NCI-H1092 treated with DMSO at 0.1 percent for 48 hours (cell line): ENCODE data around the gene ABL2.
"Not testable (repeated sequence)": the region's sequence is repeated elsewhere in the genome, so short reads cannot be mapped to it uniquely, and the experiment has no call there.

Experiments
- DNase-seq: peaks from one replicate; lab custom pipeline; 2025; lab: John Stamatoyannopoulos, UW

ABL2 gene

DNA sequence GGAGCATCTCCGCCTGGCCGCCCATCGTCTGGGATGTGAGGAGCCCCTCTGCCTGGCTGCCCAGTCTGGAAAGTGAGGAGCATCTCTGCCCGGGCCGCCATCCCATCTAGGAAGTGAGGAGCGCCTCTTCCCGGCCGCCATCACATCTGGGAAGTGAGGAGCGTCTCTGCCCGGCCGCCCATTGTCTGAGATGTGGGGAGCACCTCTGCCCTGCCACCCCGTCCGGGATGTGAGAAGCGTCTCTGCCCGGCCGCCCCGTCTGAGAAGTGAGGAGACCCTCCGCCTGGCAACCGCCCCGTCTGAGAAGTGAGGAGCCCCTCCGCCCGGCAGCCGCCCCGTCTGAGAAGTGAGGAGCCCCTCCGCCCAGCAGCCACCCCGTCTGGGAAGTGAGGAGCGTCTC lies 94.3 kb downstream of the ABL2 start:
- not testable (repeated sequence) for DNase-seq

DNA sequence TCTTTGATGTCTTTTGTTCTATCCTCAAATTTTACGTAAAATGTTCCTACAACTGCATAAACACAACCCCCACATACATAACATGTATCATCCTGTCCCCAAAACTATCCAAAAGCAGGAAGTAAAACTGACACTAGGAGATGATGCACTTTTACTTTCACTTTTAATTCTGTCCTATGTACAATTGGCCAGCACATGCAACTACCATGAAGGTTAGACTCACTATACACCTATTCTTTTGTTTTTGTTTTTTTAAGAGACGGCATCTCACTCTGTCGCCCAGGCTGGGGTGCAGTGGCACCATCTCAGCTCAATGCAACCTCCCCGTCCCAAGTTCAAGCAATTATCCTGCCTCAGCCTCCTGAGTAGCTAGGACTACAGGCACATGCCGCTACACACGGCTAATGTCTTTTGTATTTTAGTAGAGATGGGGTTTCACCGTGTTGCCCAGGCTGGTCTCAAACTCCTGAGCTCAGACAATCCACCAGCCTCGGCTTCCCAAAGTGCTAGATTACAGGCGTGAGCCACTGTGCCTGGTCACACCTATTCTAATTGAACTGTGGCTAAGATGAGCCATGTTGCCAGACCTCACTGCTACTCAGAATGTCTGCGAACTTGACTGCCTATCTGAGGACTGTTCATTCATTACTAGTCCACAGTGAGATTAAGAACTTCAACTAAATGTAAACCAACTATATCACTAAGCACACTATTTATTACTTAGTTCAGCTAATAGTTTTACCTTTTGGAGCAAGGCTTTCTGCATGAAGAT lies 99.6 kb downstream of the ABL2 start:
- no peak for DNase-seq

DNA sequence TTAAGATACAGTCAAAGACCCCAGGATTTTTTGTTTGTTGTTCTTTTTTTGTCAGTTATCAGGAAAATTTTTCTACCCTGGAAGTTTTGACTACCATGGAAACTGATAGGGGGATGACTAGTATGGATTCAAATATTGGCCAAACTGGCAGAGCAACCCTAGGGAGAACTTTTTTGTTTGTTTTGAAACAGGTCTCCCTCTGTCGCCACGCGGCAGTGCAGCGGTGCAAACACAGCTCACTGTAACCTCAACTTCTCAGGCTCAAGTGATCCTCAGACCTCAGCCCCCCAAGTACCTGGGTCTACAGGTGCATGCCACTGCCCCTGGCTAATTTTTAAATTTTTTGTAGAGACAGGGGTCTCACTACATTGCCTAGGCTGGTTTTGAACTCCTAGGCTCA lies 101.0 kb downstream of the ABL2 start:
- no peak for DNase-seq

DNA sequence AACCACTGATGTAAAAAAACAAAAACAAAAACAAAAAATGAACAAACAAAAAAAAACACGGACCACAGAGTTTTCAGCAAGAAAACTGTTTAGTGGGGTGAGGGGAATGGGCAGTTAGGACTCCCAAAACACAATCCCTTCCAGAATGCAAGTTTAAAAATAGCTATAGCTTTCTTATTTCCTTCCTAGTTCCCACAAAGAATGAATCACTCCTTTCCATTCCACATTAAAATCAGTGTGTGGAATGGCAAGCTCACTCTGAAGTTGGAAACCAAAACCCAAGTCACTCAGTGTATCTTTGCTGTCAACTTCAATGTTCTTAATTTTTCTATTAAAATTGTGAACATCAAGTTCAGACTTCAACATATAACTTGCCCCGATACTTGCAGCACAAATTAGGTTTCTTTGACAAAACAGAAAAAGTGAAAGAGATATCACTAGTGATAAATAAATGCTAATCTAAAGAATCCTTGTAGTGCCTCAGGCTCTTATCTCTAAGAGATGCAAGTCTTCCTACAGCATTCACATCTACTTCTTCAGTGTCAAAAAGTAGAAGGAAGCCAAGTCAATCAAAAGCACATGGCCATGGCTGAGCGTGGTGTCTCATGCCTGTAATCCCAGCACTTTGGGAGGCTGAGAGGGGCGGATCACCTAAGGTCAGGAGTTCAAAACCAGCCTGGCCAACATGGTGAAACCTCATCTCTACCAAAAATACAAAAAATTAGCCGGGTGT lies 102.1 kb downstream of the ABL2 start:
- no peak for DNase-seq

DNA sequence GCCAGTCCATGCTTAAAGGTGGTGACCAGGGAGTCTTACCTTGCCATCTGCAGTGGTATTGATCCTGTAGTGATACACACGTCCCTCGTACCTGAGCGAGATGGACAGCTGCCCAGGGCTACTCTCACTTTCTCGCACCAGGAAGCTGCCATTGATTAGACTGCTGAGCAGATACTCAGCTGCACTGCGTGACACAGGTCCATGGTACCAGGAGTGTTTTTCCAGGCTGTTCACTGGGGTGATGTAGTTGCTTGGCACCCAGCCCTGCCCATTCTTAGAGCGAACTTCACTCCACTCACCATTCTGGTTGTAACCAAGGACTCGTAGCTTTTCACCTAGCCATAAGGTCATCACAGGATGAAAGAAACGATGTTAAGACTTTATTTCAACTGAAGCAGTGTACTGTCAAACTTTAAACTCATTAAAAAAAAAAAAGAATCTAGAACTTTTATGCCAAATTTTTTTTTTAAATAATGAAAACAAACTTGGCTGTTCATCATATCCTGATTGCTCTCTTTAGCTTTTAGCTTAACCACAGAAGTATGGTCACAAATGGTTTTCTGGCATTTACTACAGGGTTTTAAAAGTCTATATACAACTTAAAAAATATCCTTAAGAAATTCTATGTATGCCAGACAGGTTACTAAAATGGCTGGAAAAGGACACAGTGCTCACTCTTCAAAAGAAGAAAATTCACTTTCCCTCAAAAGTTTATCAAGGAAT lies 103.0 kb downstream of the ABL2 start:
- no peak for DNase-seq

DNA sequence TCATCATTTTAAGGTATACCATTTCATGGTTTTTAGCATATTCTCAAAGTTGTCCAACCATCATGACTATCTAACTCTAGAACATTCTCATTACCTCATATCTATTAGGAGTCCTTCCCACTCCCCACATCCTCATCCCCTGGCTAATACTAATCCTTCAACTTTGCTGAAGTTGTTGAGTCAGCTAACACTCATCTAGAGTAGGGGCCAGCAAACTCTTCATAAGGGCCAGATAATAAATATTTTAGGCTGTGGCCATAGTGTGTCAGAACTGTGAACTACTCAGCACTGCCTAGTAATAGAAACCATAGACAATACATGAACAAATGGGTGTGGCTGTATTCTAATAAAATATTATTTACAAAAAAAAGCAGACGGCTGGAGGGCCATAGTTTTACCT lies 104.6 kb downstream of the ABL2 start:
- no peak for DNase-seq

DNA sequence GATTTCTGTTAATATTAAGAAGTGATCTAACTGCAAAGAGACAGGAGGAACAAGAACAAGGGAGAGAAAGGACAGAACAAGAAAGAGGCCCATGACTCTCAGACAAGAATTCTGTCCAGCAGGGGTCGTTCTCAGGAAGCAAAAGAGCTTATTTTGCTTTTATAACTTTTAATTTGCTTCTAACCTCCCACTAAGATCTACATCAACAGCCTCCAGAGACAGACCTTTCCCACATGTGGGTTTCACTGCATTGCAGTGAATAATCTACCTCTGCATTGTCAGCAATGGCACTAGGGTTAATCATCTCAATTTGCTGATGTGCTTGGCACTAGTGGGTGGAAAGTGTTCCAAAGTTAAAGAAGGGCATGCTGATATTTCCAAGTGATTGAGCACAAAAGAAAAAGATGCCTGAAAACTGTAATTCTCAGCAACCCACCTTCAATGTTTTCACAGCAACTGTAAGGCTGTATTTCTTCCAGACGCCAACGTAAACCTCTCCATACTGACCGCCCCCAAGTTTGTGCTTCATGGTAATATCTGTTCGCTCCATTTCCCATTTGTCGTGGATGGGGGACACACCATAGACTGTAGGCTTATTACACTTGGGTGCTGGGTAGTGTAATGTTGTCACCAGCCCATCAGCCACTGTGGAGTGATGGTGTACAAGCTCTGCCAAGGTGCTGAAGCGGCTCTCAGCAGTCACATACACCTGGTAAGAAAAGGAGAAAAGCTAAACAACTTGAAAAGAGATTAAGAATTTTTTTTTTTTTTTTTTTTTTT lies 108.1 kb downstream of the ABL2 start:
- no peak for DNase-seq

DNA sequence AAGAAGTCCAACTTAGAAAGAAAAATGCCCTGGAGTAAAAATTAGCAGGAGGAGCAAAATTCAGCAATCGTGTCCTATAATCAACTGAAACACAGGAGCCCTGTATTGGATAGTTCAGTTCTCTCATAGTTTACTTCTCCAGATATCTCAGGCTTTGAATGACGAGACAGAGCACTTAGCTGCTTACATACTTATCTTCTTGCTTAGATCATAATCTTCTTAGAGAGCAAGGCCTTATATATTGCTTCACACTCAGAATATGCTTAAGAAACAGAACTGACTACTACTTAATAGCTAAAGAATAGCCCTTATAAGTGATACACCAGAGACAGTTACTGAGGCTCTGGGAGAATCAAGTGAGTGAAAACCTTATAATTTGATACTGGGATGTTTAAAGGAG lies 108.7 kb downstream of the ABL2 start:
- no peak for DNase-seq

DNA sequence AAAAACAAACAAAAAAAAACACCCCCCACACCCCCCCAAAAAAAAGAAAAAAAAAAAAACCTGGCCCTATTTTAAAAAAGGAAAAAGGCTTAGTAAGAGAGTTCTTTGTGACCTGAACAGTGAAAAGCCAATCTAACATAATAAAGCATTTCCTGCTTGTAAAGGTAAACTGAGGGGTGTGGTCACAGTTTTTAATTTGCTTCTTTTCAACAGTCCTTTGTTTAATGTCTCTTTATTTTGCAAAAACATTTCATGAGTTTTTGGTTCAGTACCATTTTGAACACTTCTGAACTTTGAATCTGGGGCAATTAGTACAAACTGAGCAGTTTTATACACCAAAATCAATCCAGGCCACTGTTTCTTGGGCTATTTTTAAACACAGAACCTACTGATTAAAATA lies 110.0 kb downstream of the ABL2 start:
- no peak for DNase-seq

DNA sequence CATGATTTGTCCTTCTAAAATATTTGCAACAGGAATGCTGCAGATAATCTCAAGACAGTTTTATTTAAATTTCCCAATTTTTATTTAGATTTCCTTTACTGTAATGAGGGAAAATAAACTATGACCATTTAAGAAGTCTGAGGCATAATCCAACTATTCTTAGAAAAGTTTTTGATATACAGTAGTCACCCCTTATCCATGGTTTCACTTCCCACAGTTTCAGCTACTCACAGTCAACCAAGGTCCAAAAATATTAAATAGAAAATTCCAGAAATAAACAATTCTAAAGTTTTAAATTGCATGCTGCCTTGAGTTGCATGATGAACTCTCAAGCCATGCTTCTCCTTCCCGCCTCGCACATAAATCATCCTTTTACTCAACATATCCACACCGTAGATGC lies 114.3 kb downstream of the ABL2 start:
- DNase-seq, result no peak

DNA sequence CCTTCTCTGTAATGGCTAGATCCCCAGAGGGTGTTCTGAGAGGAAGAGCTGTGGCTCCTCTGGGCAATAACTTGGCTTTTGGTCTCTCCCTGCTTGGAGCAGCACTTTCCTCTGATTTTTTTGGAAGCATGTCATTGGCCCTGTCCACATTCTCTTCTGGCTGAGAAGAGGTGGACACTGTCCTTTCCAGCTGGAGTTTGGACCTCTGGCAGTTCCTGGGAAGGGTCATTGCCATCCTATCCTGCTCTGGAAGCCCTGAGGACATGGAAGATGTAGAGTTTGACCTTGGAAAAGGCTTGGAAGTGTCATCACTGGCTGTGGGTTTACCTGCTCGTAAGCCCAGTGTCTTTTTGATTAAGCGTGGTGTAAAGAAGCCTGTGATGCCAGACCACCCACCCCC lies 120.8 kb downstream of the ABL2 start:
- no peak for DNase-seq

DNA sequence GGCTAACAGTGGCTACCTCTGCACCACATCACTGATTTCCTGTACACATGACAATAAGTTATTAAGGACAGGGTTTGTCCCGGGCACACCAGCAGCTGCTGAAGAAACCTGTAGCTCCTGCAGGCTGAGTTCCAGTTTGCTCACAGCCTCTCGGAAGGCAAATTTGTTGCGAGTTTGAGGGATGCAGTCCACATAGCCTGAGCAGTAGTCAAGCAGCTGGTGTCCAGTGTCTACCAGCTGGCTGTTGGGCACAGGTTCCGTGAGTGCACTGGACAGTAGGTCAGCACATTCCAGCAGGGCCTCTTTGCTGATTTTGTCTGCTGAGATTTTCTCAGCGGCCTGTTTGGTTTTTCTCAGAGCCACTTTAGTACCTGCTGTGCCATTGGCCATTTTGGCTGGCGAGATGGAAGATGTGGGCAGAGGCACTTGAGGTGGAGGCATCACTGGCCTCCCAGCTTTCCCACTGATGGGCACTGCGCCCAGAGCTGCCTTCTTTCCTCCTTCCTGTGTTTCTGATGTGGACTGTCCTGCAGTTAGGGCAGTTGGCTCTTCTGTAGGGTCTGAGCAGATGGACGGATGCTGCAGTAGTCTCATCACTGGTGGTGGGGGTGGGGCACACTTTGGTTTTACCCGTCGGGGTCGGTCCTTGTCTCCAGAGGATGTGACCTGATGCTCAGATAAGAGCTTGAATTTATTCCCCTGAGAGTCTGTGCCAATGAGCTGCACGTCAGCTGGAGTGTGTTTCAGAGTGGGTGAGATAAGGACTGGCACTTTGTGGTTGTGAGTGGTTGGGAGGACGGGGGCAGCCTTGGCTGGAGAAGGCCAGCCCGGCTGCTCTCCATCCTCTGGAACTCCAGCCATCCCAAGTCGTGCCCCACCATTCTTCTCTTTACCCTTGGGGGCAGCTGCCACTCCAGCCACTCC lies 121.5 kb downstream of the ABL2 start:
- no peak for DNase-seq

DNA sequence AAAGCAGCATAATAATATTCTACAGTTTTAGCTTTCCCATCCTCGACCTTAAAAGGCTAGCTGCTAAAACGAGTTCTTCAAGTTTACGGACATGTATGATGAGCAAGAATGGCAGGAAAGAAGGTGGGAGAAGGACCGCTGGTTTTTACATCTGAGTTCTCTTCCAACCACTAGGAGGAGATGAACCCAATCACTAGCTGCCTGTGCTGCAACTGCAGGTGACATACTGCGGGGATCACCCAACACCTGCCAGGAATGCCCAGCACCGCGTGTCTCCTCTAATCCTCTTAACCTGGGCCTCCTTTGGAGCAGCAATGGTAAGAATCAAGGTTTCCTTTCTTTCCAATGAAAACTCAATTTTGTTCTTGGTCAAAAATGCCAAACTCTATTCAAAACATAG lies 124.1 kb downstream of the ABL2 start:
- no peak for DNase-seq

DNA sequence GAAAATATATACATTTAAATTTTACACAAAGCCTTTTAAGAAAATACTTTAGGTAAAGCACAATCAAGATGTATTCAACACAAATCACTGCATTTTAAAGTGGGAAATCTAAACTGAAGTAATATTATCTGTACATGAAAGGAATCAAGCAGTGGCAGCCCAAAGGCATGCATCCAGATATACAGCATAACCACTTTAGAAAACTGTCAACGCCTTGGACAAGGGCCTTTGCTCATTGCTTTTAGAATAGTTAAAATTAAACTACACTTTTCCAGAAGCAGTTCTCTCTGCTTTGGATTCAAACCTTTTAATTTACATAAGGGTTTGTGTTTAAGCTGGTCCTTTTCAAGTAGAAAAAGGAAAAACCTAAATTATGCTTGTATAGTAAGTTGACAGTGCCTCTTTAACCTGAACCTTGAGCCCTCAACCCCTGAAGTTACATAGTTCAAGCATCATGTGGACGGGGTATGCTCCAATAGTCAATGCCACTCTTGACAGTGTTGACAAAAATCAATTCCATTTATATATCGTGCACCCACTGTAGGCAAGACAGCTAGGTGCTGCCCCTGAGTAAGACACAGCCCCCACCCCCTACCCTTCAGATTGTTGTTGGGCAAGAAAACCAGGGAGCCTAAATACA lies 124.7 kb downstream of the ABL2 start:
- no peak for DNase-seq

DNA sequence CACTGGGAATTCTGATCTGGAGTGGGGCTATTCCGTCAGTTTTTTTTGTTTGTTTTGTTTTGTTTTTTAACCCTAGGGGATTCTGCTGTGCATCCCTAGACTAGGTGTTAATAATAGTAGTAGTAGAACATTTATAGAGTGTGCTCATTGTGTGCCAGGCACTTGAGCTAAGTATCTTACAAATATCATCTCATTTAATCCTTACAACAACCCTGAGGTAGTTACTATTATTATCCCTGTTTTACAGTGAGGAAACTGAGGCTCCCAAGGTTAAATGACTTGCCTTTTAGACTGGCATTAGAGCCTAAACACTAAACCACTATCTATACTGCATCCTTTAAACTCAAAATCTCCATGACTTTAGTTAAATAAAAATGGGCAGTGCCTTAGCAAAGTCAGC lies 125.5 kb downstream of the ABL2 start:
- DNase-seq, result no peak

DNA sequence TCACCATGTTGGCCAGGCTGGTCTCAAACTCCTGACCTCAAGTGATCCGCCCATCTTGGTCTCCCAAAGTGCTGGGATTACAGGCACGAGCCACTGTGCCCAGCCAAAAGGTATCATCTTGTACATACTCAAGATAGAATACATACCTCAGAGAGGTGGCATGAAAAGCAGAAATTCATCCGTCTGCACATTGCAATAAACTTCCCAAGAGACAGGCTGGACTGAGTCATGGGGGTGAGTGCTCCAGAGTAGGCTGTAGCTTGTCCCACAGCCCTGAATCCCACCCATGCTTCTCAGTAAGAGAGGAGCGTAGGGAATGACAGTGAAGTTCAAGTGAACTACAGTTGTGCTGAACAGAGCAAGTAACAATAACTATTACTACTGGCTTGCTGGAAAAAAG lies 127.9 kb downstream of the ABL2 start:
- no peak for DNase-seq

DNA sequence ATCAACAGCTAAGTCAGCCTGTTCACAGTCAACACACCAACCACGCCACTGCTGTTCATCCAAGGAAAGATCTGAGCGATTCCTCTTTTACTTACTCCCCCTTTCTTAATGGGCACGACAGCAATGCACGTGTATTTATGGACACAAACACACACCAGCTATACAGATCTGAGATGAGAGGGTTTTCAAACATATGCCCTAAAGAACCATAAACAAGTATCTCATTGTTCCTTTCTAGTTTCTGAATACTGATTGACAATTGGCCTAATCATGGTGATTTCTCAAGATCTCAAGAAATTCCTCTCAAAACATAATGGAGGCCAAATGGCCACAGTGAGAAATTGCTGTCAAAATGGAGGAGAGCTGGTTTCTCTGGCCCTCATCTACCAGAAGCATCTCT lies 129.6 kb downstream of the ABL2 start:
- DNase-seq, result no peak

DNA sequence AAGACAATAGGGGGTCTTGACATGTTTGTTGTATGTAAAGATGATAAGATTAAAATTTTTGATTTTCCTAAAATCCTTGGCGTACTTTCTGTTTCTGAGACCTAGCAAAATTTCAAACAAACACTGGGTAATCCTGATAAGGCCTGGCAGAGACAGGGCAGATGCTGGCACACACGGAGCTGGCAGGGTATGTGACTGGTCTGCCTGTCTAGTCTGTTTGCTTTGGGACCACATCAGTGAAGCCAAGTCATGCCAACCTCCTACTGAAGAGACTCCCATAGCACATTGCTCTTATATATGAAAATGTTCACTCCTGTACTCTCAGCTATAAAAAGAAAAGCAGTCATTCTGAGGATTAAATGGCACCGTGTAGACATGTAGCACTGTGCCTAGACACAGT lies 133.6 kb downstream of the ABL2 start:
- no peak for DNase-seq

DNA sequence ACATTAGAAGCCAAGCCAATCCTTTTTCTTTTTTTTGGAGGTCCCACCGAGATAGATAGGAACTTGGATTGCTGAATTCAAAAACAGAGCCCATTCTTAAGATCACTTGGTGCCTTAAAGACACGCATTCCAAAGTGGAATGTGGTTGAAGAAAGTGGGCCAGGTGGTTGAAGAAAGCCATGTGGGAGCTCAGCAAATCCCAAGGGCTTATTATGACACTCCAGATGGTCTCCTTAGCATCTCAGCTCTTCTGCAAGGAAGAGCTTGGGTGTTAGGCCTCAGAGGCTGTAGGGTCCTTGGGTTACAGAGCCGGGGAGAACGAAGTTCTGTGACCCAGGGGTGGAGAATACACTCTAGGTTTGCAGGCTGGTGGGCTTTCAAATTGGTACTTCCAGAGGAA lies 134.1 kb downstream of the ABL2 start:
- no peak for DNase-seq

DNA sequence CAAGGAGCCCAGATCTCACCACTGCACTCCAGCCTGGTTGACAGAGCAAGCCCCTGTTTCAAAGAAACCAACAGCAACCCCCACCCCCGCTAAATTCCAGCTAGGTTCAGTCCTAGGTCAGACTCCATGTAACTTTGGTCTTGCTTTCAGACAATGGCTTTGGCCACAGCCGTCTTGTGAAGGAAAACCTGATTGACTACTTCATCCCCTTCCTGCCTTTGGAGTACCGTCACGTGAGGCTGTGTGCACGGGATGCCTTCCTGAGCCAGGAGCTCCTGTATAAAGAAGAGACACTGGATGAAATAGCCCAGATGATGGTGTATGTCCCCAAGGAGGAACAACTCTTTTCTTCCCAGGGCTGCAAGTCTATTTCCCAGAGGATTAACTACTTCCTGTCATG lies 134.7 kb downstream of the ABL2 start:
- no peak for DNase-seq
